A673 (cell line): Measurements from ENCODE around the gene CELSR1. TPM values are rescaled to one million over a fixed set of nuclear protein-coding genes. Genes with fewer than 3 reads are reported as not detected.

Experiments
- BruUV-seq: library from RNA; stranded (reverse); fragments of 400-500 nt; replicated peaks from 2 replicates; lab custom pipeline; 2021; lab: Mats Ljungman, UMichigan
- CTCF ChIA-PET: fragments of 300-600 bp; sonication (Branson Sonifier 250); formaldehyde crosslinking; loops from one replicate; lab custom pipeline; 2022; ENCODE audit warnings: antibody characterized with exemption; lab: Charles Lee
- POLR2A ChIA-PET: fragments of 300-600 bp; sonication (Branson Sonifier 250); formaldehyde crosslinking; loops from one replicate; lab custom pipeline; 2022; ENCODE audit warnings: antibody characterized with exemption; ENCODE audit not compliant: low non-redundant PET; lab: Charles Lee
- DNase-seq: peaks from one replicate; pipeline ENCODE4 v3.0.0-alpha.2; 2015; ENCODE audit warnings: low spot score
- H3K27ac ChIP-seq: fragments of 200-600 bp; sonication (generic); 2 replicates; pipeline ENCODE4 v1.5.1; 2016; ENCODE audit warnings: mixed run types, low read depth, mild to moderate bottlenecking, mixed read lengths, antibody characterized with exemption, low read length; ENCODE audit not compliant: poor library complexity, severe bottlenecking
- H3K27me3 ChIP-seq: fragments of 200-600 bp; sonication (generic); replicated peaks from 2 replicates; pipeline ENCODE4 v1.6.1; 2017; ENCODE audit warnings: mixed run types, low read depth, mild to moderate bottlenecking, mixed read lengths, antibody characterized with exemption, low read length; ENCODE audit not compliant: insufficient read depth, poor library complexity
- H3K36me3 ChIP-seq: fragments of 200-600 bp; sonication (generic); 2 replicates; pipeline ENCODE4 v1.6.1; 2016; ENCODE audit warnings: mixed run types, mild to moderate bottlenecking, mixed read lengths, antibody characterized with exemption, low read length; ENCODE audit not compliant: insufficient read depth, poor library complexity, severe bottlenecking
- H3K4me1 ChIP-seq: fragments of 200-600 bp; sonication (generic); 2 replicates; pipeline ENCODE4 v1.6.1; 2017; ENCODE audit warnings: mixed run types, mild to moderate bottlenecking, mixed read lengths, antibody characterized with exemption, low read length; ENCODE audit not compliant: insufficient read depth, poor library complexity, severe bottlenecking
- H3K4me3 ChIP-seq: fragments of 200-600 bp; sonication (generic); 2 replicates; pipeline ENCODE4 v1.5.1; 2016; ENCODE audit warnings: low read depth, mixed run types, mild to moderate bottlenecking, mixed read lengths, low read length; ENCODE audit not compliant: poor library complexity, severe bottlenecking
- H3K9me3 ChIP-seq: fragments of 200-600 bp; sonication (generic); 2 replicates; pipeline ENCODE4 v1.6.1; 2016; ENCODE audit warnings: mixed run types, low read depth, mild to moderate bottlenecking, mixed read lengths, antibody characterized with exemption, low read length; ENCODE audit not compliant: poor library complexity, severe bottlenecking
- EZH2 ChIP-seq: fragments of 200-600 bp; sonication (generic); IDR thresholded peaks from 2 replicates; pipeline ENCODE4 v1.6.1; 2017; ENCODE audit warnings: borderline replicate concordance, low read depth, mild to moderate bottlenecking, mixed read lengths, antibody characterized with exemption, low read length; ENCODE audit not compliant: poor library complexity, severe bottlenecking
- intact Hi-C: fragments of 100-400 bp; cut with micrococcal nuclease; formaldehyde crosslinking; loops from one replicate; pipeline ENCODE4 v1.10.0; 2022; ENCODE audit not compliant: unreplicated experiment
- total RNA-seq: library from RNA; stranded (reverse); gene quantifications from 2 replicates; pipeline ENCODE4 v1.2.3, GENCODE V29; 2021
- TF ChIP-seq, protein P1 (sequence below): fragments of 300-800, 200-600 bp; sonication (generic); conservative IDR thresholded peaks from 2 replicates; pipeline ENCODE4 v1.5.1; 2017; ENCODE audit warnings: low read depth, mild to moderate bottlenecking, antibody characterized with exemption, low read length, moderate library complexity, mixed read lengths

The CELSR1 gene
- total RNA-seq, 1 experiment from 2014 or later: 2.3 TPM

DNA sequence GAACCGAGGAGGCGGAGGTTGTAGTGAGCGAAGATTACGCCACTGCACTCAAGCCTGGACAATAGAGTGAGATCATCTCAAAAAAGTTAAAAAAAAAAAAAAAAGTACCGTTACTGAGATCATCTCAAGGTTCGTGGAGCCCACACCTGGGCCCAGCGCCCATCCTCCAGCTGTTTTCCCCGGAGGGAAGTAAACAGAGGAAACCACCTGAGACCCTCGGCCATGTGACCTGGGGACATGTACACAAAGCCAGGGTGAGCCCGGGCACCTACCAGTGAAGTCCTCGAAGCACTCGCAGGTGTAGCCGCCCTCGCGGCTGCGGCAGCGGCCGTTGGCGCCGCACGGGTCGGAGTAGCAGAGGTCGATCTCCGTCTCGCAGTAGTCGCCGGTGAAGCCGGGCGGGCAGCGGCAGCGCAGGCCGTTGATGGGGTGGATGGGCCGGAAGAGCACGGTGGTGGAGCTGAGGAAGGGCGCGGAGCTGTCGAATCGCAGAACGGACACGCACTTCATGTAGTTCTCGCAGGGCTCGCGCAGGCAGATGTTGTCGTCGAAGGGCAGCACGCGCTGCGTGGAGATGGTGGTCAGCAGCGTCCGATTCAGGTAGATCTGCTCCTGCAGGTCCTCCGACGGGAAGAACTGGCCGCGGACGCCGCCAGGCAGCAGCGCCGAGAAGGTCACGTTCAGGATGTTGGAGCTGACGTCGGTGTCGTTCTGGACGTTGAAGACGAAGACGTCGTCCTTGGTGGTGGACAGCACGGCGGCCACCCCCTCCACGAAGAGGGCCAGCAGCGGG lies 73.8 kb downstream of the CELSR1 start:
- intact Hi-C loops: no loop called here
- Histone ChIP-seq H3K36me3 (no peaks in the 10 kb centered on the region), H3K4me3 (no peak overlapping the region), H3K27me3 (no peaks in the 10 kb centered on the region), H3K9me3 (no peaks in the 10 kb centered on the region), H3K27ac (no peak overlapping the region), H3K4me1 (peaks cover 10% of the 10 kb centered on the region)
- ChIA-PET CTCF (no interaction called here), POLR2A (no interaction called here)
- TF ChIP-seq EZH2: no peak
- TF ChIP-seq, protein P1, sequence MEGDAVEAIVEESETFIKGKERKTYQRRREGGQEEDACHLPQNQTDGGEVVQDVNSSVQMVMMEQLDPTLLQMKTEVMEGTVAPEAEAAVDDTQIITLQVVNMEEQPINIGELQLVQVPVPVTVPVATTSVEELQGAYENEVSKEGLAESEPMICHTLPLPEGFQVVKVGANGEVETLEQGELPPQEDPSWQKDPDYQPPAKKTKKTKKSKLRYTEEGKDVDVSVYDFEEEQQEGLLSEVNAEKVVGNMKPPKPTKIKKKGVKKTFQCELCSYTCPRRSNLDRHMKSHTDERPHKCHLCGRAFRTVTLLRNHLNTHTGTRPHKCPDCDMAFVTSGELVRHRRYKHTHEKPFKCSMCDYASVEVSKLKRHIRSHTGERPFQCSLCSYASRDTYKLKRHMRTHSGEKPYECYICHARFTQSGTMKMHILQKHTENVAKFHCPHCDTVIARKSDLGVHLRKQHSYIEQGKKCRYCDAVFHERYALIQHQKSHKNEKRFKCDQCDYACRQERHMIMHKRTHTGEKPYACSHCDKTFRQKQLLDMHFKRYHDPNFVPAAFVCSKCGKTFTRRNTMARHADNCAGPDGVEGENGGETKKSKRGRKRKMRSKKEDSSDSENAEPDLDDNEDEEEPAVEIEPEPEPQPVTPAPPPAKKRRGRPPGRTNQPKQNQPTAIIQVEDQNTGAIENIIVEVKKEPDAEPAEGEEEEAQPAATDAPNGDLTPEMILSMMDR: no peak
- BruUV-seq: no TSS peak
- no peak for DNase-seq

DNA sequence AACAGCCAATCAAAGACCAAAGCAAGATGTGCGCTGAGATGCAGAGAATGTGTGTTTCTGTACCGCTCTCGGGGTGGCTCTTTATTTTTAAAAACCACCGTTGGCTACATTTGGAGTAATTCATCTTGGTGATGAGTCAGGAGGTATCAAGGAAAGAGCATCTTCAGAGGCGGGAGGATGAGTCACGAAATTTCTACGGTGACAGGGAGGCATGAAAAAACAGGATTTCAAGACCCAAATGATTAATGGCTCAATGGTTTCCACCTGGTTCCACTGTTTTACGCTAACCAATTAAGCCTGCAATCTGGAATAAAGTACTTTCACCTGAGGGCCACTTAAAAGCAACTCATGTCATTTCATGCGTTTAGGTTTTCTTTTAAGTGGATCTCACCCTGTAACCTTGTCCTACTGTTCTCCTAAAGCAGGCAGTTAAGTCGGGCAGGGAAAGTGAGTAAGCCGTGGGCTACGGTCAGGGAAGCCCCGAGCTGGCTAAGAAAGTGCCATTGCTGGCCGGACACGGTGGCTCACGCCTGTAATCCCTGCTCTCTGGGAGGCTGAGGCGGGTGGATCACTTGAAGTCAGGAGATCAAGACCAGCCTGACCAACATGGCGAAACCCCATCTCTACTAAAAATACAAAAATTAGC lies 74.6 kb downstream of the CELSR1 start:
- H3K4me1 ChIP-seq: peaks cover 10% of the 10 kb centered on the region
- intact Hi-C loops: no loop called here
- CTCF ChIA-PET: no interaction called here
- peak; percentile 37 for DNase-seq
- H3K36me3 ChIP-seq: no peaks in the 10 kb centered on the region
- no TSS peak for BruUV-seq
- H3K9me3 ChIP-seq: no peaks in the 10 kb centered on the region
- no peaks in the 10 kb centered on the region for H3K27me3 ChIP-seq
- no peak overlapping the region for H3K4me3 ChIP-seq
- POLR2A ChIA-PET: no interaction called here
- TF ChIP-seq, protein P1: no peak
- no peak for TF ChIP-seq EZH2
- H3K27ac ChIP-seq: no peak overlapping the region

DNA sequence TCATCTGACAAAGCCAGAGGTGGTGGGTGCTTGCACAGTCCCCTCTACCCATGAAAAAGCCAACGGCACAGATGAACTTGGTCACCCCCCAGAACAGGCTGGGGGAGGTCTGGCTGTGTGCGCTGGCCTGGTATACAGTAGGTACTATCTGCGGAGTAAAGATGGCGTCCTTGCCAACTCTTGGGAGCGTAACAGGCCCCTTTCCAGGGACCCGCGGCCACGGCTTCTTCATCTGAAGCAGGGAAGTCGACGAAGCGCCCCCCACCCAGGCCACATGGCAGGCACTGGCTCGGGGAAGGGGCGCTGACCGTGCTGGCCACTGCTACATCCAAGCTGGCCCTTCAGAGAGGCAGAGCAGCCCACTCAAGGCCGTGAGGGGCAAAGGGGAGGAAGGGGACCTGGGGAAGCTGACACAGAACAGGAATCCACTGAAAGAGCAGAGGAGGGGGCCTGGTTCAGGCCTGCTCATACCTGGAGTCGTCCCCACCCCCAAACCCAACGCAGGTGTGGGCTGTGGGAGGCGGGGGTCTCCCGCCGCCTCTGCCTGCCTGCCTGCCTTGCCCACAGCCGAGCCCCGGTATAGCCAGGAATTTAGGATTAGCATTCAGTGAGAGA lies 75.7 kb downstream of the CELSR1 start:
- BruUV-seq: no TSS peak
- H3K27ac ChIP-seq: no peak overlapping the region
- CTCF ChIA-PET: no interaction called here
- TF ChIP-seq, protein P1: no peak
- no peak for TF ChIP-seq EZH2
- POLR2A ChIA-PET: no interaction called here
- H3K4me1 ChIP-seq: peaks cover 10% of the 10 kb centered on the region
- intact Hi-C loops: no loop called here
- no peaks in the 10 kb centered on the region for H3K9me3 ChIP-seq
- no peaks in the 10 kb centered on the region for H3K36me3 ChIP-seq
- H3K4me3 ChIP-seq: no peak overlapping the region
- no peaks in the 10 kb centered on the region for H3K27me3 ChIP-seq
- DNase-seq: no peak
